H1 (cell line): Measurements from ENCODE around the gene DDX60. TPM values are rescaled to one million over a fixed set of nuclear protein-coding genes. Genes with fewer than 3 reads are reported as not detected.

Experiments
- CTCF ChIA-PET: fragments of 300-600 bp; sonication (Branson Sonifier 250); formaldehyde crosslinking; loops from one replicate; lab custom pipeline; 2021; ENCODE audit not compliant: partially characterized antibody; lab: Charles Lee
- POLR2A ChIA-PET: fragments of 300-600 bp; sonication (Branson Sonifier 250); formaldehyde crosslinking; loops from one replicate; lab custom pipeline; 2021; ENCODE audit warnings: inconsistent platforms; ENCODE audit not compliant: partially characterized antibody; lab: Charles Lee
- DNase-seq, 2 experiments: peaks; one replicate each; pipeline versions ENCODE4 v3.0.0 to v3.0.0-alpha.2; 2010 to 2022; ENCODE audit warnings: low spot score in 2 of 2, low read depth in 1 of 2, mixed read lengths in 1 of 2
- FAIRE-seq: peaks from 2 replicates; lab custom pipeline; 2011; peaks lifted over from hg19 to GRCh38; lab: Jason Lieb, UNC
- H2AFZ ChIP-seq: 2 replicates; pipeline ENCODE4 v1.8.1; 2012; ENCODE audit warnings: low read length, inconsistent platforms
- H2AK5ac ChIP-seq: 2 replicates; pipeline ENCODE4 v1.6.1; 2013; ENCODE audit warnings: low read depth, low read length
- H2BK120ac ChIP-seq: replicated peaks from 2 replicates; pipeline ENCODE3; 2013; ENCODE audit warnings: low read depth, low read length, inconsistent platforms
- H2BK12ac ChIP-seq: 2 replicates; pipeline ENCODE4 v1.6.1; 2013; ENCODE audit warnings: low read depth, low read length
- H2BK15ac ChIP-seq: 2 replicates; pipeline ENCODE4 v1.6.1; 2013; ENCODE audit warnings: low read length
- H2BK20ac ChIP-seq: 2 replicates; pipeline ENCODE4 v1.6.1; 2013; ENCODE audit warnings: low read length
- H2BK5ac ChIP-seq: 2 replicates; pipeline ENCODE4 v1.6.1; 2013; ENCODE audit warnings: low read depth, low read length
- H3K14ac ChIP-seq: 2 replicates; pipeline ENCODE4 v1.6.1; 2013; ENCODE audit warnings: inconsistent platforms; ENCODE audit not compliant: insufficient read length
- H3K18ac ChIP-seq: 2 replicates; pipeline ENCODE4 v1.6.1; 2013; ENCODE audit warnings: low read length; ENCODE audit errors: extremely low read depth
- H3K23ac ChIP-seq: 2 replicates; pipeline ENCODE4 v1.6.1; 2013; ENCODE audit warnings: inconsistent platforms; ENCODE audit not compliant: insufficient read length
- H3K23me2 ChIP-seq: 2 replicates; pipeline ENCODE4 v1.6.1; 2013; ENCODE audit warnings: low read depth, low read length
- H3K27ac ChIP-seq: 2 replicates; pipeline ENCODE4 v1.6.1; 2011; ENCODE audit warnings: low read depth, low read length, inconsistent platforms
- H3K27me3 ChIP-seq, 4 experiments: replicated peaks in 1 of 4; 1 replicate in 1 of 4; 2 replicates in 3 of 4; pipeline versions ENCODE4 v1.6.1 to v1.8.1; 2011 to 2013; ENCODE audit warnings: low read length in 3 of 4, mild to moderate bottlenecking in 3 of 4, inconsistent platforms in 2 of 4, mixed read lengths in 2 of 4, moderate library complexity in 1 of 4; ENCODE audit not compliant: control insufficient read depth in 3 of 4, insufficient read depth in 3 of 4; ENCODE audit errors: extremely low read depth in 1 of 4
- H3K36me3 ChIP-seq, 4 experiments: 2 replicates each; pipeline versions ENCODE4 v1.6.1 to v1.8.1; 2011 to 2013; ENCODE audit warnings: mild to moderate bottlenecking in 4 of 4, low read length in 3 of 4, moderate library complexity in 2 of 4, control low read depth in 1 of 4, inconsistent platforms in 1 of 4; ENCODE audit not compliant: insufficient read depth in 4 of 4, control insufficient read depth in 2 of 4
- H3K4ac ChIP-seq: replicated peaks from 2 replicates; pipeline ENCODE3; 2013; ENCODE audit warnings: low read length, low read depth, mixed read lengths, inconsistent platforms; ENCODE audit not compliant: insufficient read length
- H3K4me1 ChIP-seq, 4 experiments: replicated peaks in 1 of 4; 1 replicate in 1 of 4; 2 replicates in 3 of 4; pipeline versions ENCODE4 v1.6.1 to v1.8.1; 2011 to 2013; ENCODE audit warnings: low read length in 3 of 4, inconsistent platforms in 2 of 4, mixed read lengths in 1 of 4; ENCODE audit not compliant: insufficient read depth in 4 of 4, control insufficient read depth in 3 of 4
- H3K4me2 ChIP-seq, 2 experiments: 2 replicates each; pipeline versions ENCODE4 v1.6.1 to v1.8.1; 2011 to 2013; ENCODE audit warnings: low read depth in 2 of 2, low read length in 2 of 2, control low read depth in 1 of 2, inconsistent platforms in 1 of 2, mild to moderate bottlenecking in 1 of 2; ENCODE audit not compliant: insufficient read depth in 1 of 2
- H3K4me3 ChIP-seq, 4 experiments: fragments of 200-600, 300-600 bp in 1 of 4; sonication (generic), shearing (Covaris generic), sonication (Bioruptor Twin) in 1 of 4; 2 replicates each; pipeline versions ENCODE4 v1.5.1 to v1.8.1; 2011 to 2016; ENCODE audit warnings: low read length in 4 of 4, low read depth in 3 of 4, control low read depth in 2 of 4, inconsistent platforms in 2 of 4, mild to moderate bottlenecking in 2 of 4, mixed read lengths in 1 of 4, moderate library complexity in 1 of 4; ENCODE audit not compliant: insufficient read depth in 2 of 4; ENCODE audit errors: extremely low read depth in 1 of 4
- H3K56ac ChIP-seq: replicated peaks from 2 replicates; pipeline ENCODE3; 2013; ENCODE audit warnings: low read depth, mild to moderate bottlenecking, mixed read lengths, low read length, inconsistent platforms; ENCODE audit not compliant: insufficient read length
- H3K79me1 ChIP-seq: 2 replicates; pipeline ENCODE4 v1.6.1; 2013; ENCODE audit warnings: low read depth, low read length, control low read depth
- H3K79me2 ChIP-seq, 2 experiments: 2 replicates each; pipeline versions ENCODE4 v1.6.1 to v1.8.1; 2012 to 2013; ENCODE audit warnings: low read length in 2 of 2, mild to moderate bottlenecking in 2 of 2, inconsistent platforms in 1 of 2; ENCODE audit not compliant: insufficient read depth in 2 of 2, control insufficient read depth in 1 of 2
- H3K9ac ChIP-seq, 4 experiments: replicated peaks in 1 of 4; 1 replicate in 1 of 4; 2 replicates in 3 of 4; pipeline versions ENCODE4 v1.6.1 to v1.8.1; 2011 to 2013; ENCODE audit warnings: low read depth in 3 of 4, low read length in 3 of 4, control low read depth in 2 of 4, mild to moderate bottlenecking in 2 of 4, moderate library complexity in 2 of 4, inconsistent platforms in 1 of 4; ENCODE audit errors: extremely low read depth in 1 of 4
- H3K9me3 ChIP-seq, 2 experiments: 2 replicates each; pipeline versions ENCODE4 v1.6.1 to v1.8.1; 2012 to 2013; ENCODE audit warnings: mild to moderate bottlenecking in 2 of 2, moderate library complexity in 2 of 2, control low read depth in 1 of 2, inconsistent platforms in 1 of 2, low read depth in 1 of 2, low read length in 1 of 2, mixed read lengths in 1 of 2; ENCODE audit not compliant: insufficient read depth in 2 of 2
- H4K20me1 ChIP-seq, 2 experiments: replicated peaks in 1 of 2; 2 replicates each; pipeline versions ENCODE3 to v1.8.1; 2011 to 2013; ENCODE audit warnings: inconsistent platforms in 2 of 2, low read length in 2 of 2, mild to moderate bottlenecking in 1 of 2; ENCODE audit not compliant: insufficient read depth in 2 of 2, control insufficient read depth in 1 of 2
- H4K5ac ChIP-seq: 2 replicates; pipeline ENCODE4 v1.6.1; 2013; ENCODE audit warnings: low read length, low read depth, mixed read lengths, inconsistent platforms; ENCODE audit not compliant: insufficient read length
- H4K8ac ChIP-seq: 2 replicates; pipeline ENCODE4 v1.8.0; 2013; ENCODE audit warnings: mild to moderate bottlenecking, moderate library complexity, low read length, inconsistent platforms; ENCODE audit not compliant: insufficient read depth; ENCODE audit errors: extremely low read depth
- H4K91ac ChIP-seq: replicated peaks from 2 replicates; pipeline ENCODE3; 2013; ENCODE audit warnings: low read length, mixed read lengths, inconsistent platforms; ENCODE audit not compliant: insufficient read length
- EGR1 ChIP-seq: IDR thresholded peaks from 2 replicates; pipeline ENCODE4 v1.6.1; 2011; ENCODE audit warnings: low read depth, low read length, borderline replicate concordance
- EP300 ChIP-seq, 2 experiments: IDR thresholded peaks; 1 replicate in 1 of 2; 2 replicates in 1 of 2; pipeline ENCODE4 v1.6.1; 2011 to 2012; ENCODE audit warnings: low read depth in 2 of 2, low read length in 2 of 2, mild to moderate bottlenecking in 2 of 2, borderline replicate concordance in 1 of 2, inconsistent platforms in 1 of 2, moderate library complexity in 1 of 2
- HDAC2 ChIP-seq, 2 experiments: fragments of 300-600 bp in 1 of 2; sonication (generic) in 1 of 2; IDR thresholded peaks; 2 replicates each; pipeline ENCODE4 v1.6.1; 2011 to 2012; ENCODE audit warnings: low read depth in 2 of 2, low read length in 2 of 2, mild to moderate bottlenecking in 2 of 2, moderate library complexity in 2 of 2, borderline replicate concordance in 1 of 2, inconsistent platforms in 1 of 2
- KDM5A ChIP-seq: fragments of 200-600 bp; IDR thresholded peaks from 2 replicates; pipeline ENCODE4 v1.7.1; 2012; ENCODE audit warnings: mild to moderate bottlenecking, low read length, inconsistent platforms, mixed read lengths
- RFX5 ChIP-seq: IDR thresholded peaks from 2 replicates; pipeline ENCODE4 v1.6.1; 2011; ENCODE audit warnings: low read depth, low read length, improper control_type of control experiment, borderline replicate concordance
- SAP30 ChIP-seq: fragments of 300-600 bp; sonication (generic); IDR thresholded peaks from 2 replicates; pipeline ENCODE4 v1.7.1; 2012; ENCODE audit warnings: low read length, moderate library complexity, mild to moderate bottlenecking, inconsistent platforms; ENCODE audit not compliant: insufficient read depth, insufficient replicate concordance
- WGBS, 2 experiments: shearing (Covaris generic) in 1 of 2; methylation state at CpG; one replicate each; pipeline versions ENCODE4 v1.1.6 to v1.1.7; 2013 to 2015; ENCODE audit warnings: low lambda C conversion rate in 2 of 2, mixed read lengths in 2 of 2, inconsistent platforms in 1 of 2, low coverage in 1 of 2, missing lambda C conversion rate in 1 of 2; ENCODE audit not compliant: insufficient replicate concordance in 2 of 2, insufficient coverage in 1 of 2, insufficient read length in 1 of 2; ENCODE audit errors: extremely low coverage in 1 of 2, missing lambda C conversion rate in 1 of 2; 5-methylcytosine and 5-hydroxymethylcytosine counted together
- polyA plus RNA-seq, 7 experiments: library from polyadenylated mRNA; depleted of rRNA in 3 of 7; stranded (reverse) in 5 of 7; unstranded in 2 of 7; fragments of >200 nt in 5 of 7; fragments of 200-250 nt in 2 of 7; gene quantifications; 1 replicate in 5 of 7; 2 replicates in 1 of 7; 4 replicates in 1 of 7; pipeline versions ENCODE4 v1.2.1 to v1.2.3, GENCODE V29; 2011 to 2013; ENCODE audit warnings: missing spikeins in 2 of 7, mixed read lengths in 2 of 7
- total RNA-seq: library from RNA; stranded (reverse); fragmentation: NEBNext Ultra II Directional; extraction: Animal tissue kit (Norgen Biotek cat#: 25700); gene quantifications from 2 replicates; pipeline ENCODE4 v1.2.1, GENCODE V29; 2021

Gene DDX60
- total and polyA plus RNA-seq, 2 of the 8 experiments (the other 6 are each of a cell fraction or from before 2014, with no cell fraction given), result 1.00 to 1.6 TPM

GRCh38 chr4:168174308-168174707 is 144.2 kb downstream of the DDX60 start:
- H4K8ac ChIP-seq, result no peak overlapping the region; the same call in 1 of the 2 replicates
- peak overlapping the region; percentile 14 for H3K4ac ChIP-seq
- H3K23me2 ChIP-seq, result no peaks in the 10 kb centered on the region
- no peak overlapping the region for H2BK12ac ChIP-seq
- no peak overlapping the region for H3K4me3 ChIP-seq
- H3K14ac ChIP-seq, result no peak overlapping the region
- ChIA-PET CTCF (no interaction called here), POLR2A (interaction anchor here (0.6 kb wide), 1 partner anchor 1235 kb away, joined by 3 read pairs; no protein-coding TSS in a partner anchor)
- no peak overlapping the region for H3K9ac ChIP-seq
- no peaks in the 10 kb centered on the region for H3K79me2 ChIP-seq
- H3K4me1 ChIP-seq, result no peaks in the 10 kb centered on the region
- H2BK120ac ChIP-seq, result no peak overlapping the region
- 0 out of 2 replicates have a peak overlapping the region, but pooled peaks have one; percentile 3 for H3K18ac ChIP-seq
- no peak overlapping the region for H2BK20ac ChIP-seq
- no peaks in the 10 kb centered on the region for H3K9me3 ChIP-seq
- no peak overlapping the region for H2AFZ ChIP-seq
- DNase-seq (no peak), FAIRE-seq (no peak)
- no peak overlapping the region for H4K5ac ChIP-seq
- no peaks in the 10 kb centered on the region for H3K36me3 ChIP-seq
- H2BK5ac ChIP-seq, result peak overlapping the region; percentile 40; the same call in 1 of the 2 replicates
- H3K4me2 ChIP-seq, result no peak overlapping the region
- H4K91ac ChIP-seq, result no peak overlapping the region
- H3K27ac ChIP-seq, result no peak overlapping the region
- 96% methylated on average over 6 of the region's 6 CpGs; no CpG with 5 or more reads in 1 of the 2 experiments for WGBS, 2 experiments
- H2AK5ac ChIP-seq, result no peak overlapping the region
- no peak overlapping the region for H3K56ac ChIP-seq
- no peaks in the 10 kb centered on the region for H3K27me3 ChIP-seq
- H3K79me1 ChIP-seq, result no peaks in the 10 kb centered on the region
- no peak overlapping the region for H2BK15ac ChIP-seq
- no peak overlapping the region for H3K23ac ChIP-seq
- no peaks in the 10 kb centered on the region for H4K20me1 ChIP-seq
- TF ChIP-seq EGR1 (no peak), HDAC2 (IDR thresholded peaks at IDR 0.05; ENCODE audit: borderline replicate concordance in 1 of 2, low read depth in 2 of 2, low read length in 2 of 2) (no peak), KDM5A (no peak), SAP30 (no peak), RFX5 (no peak), EP300 (IDR thresholded peaks at IDR 0.05; ENCODE audit: borderline replicate concordance in 1 of 2, low read depth in 2 of 2, low read length in 2 of 2) (no peak)
